NCI-H526 treated with DMSO at 0.1 percent for 48 hours (cell line): Measurements from ENCODE around the gene CFAP61.
"Not testable (repeated sequence)": the region's sequence is repeated elsewhere in the genome, so short reads cannot be mapped to it uniquely, and the experiment has no call there.

Source experiments
- DNase-seq: peaks from one replicate; lab custom pipeline; 2025; lab: John Stamatoyannopoulos, UW

The CFAP61 gene

GRCh38 chr20:20052074-20052970 is at the start of gene CFAP61, which contains the start of gene CRNKL1:
Gene CFAP61, plus strand, starts transcription at chr20:20052532. Its CDS starts 4,122 bp downstream, at chr20:20056654.
Gene CRNKL1, minus strand, starts transcription at chr20:20052466. Its CDS starts 124 bp downstream, at chr20:20052342.
- DNase-seq: peak; percentile 97

- DNase-seq: no peak
Observed at GRCh38 chr20:20003031-20003954, 49.0 kb upstream of the CFAP61 start.

GRCh38 chr20:20003955-20004322 is 48.4 kb upstream of the CFAP61 start:
- not testable (repeated sequence) for DNase-seq

GRCh38 chr20:20005342-20005741 is 47.0 kb upstream of the CFAP61 start:
- no peak for DNase-seq

GRCh38 chr20:20009784-20010253 is 42.5 kb upstream of the CFAP61 start:
- no peak for DNase-seq

GRCh38 chr20:20010639-20011500 is 41.5 kb upstream of the CFAP61 start:
- no peak for DNase-seq

- no peak for DNase-seq
Observed at GRCh38 chr20:20012541-20012940, 39.8 kb upstream of the CFAP61 start.

- DNase-seq: no peak
Observed at GRCh38 chr20:20014659-20015058, 37.7 kb upstream of the CFAP61 start.

GRCh38 chr20:20017001-20017843 is 35.1 kb upstream of the CFAP61 start, which contains the start of gene NAA20:
Gene NAA20, plus strand, starts transcription at chr20:20017362. Its CDS starts 35 bp downstream, at chr20:20017397.
- peak; percentile 95 for DNase-seq

- DNase-seq: peak; percentile 9
Observed at GRCh38 chr20:20017844-20018185, 34.5 kb upstream of the CFAP61 start.

GRCh38 chr20:20018366-20018765 is 34.0 kb upstream of the CFAP61 start:
- DNase-seq: no peak

- no peak for DNase-seq
Observed at GRCh38 chr20:20019123-20019522, 33.2 kb upstream of the CFAP61 start.

- DNase-seq: no peak
Observed at GRCh38 chr20:20020908-20021307, 31.4 kb upstream of the CFAP61 start.

GRCh38 chr20:20021835-20022234 is 30.5 kb upstream of the CFAP61 start:
- no peak for DNase-seq

- DNase-seq: no peak
Observed at GRCh38 chr20:20022498-20022897, 29.8 kb upstream of the CFAP61 start.

GRCh38 chr20:20023395-20023794 is 28.9 kb upstream of the CFAP61 start:
- no peak for DNase-seq

GRCh38 chr20:20024942-20025341 is 27.4 kb upstream of the CFAP61 start:
- DNase-seq: no peak

GRCh38 chr20:20027284-20027683 is 25.0 kb upstream of the CFAP61 start:
- DNase-seq: no peak

- no peak for DNase-seq
Observed at GRCh38 chr20:20031790-20032189, 20.5 kb upstream of the CFAP61 start.

- no peak for DNase-seq
Observed at GRCh38 chr20:20034486-20034885, 17.8 kb upstream of the CFAP61 start.

- DNase-seq: no peak
Observed at GRCh38 chr20:20036756-20037155, 15.6 kb upstream of the CFAP61 start.
